ENCODE measurements around the gene C17orf113. TPM values are rescaled to one million over a fixed set of nuclear protein-coding genes. Genes with fewer than 3 reads are reported as not detected.

Gene C17orf113
- total RNA-seq, 4 donors from 2014 or later: under 0.01 to 1.2 (median 0.67) TPM

- peaks cover 0 to 38% (median 2%) of the 10 kb centered on the region in 4 donors for H3K27me3 ChIP-seq
- peaks cover 0 to 3% (median 0%) of the 10 kb centered on the region in 4 donors for H3K4me1 ChIP-seq
- no peaks in the 10 kb centered on the region for H3K36me3 ChIP-seq
- H3K27ac ChIP-seq (replicated peaks in 1 of 4): no peak overlapping the region
- DNase-seq (ENCODE audit: extremely low spot score): no peak
- no peak overlapping the region for H3K4me3 ChIP-seq
- no peaks in the 10 kb centered on the region for H3K9me3 ChIP-seq
- intact Hi-C loops (cut with DNase I): no loop called here
- TF ChIP-seq POLR2AphosphoS5 (IDR thresholded peaks at IDR 0.05) (no peak), EP300 (IDR thresholded peaks at IDR 0.05) (no peak), POLR2A (IDR thresholded peaks at IDR 0.05; ENCODE audit: low read depth) (no peak), CTCF (IDR thresholded peaks at IDR 0.05) (no peak)
- WGBS: 66% methylated on average over 4 of the region's 4 CpGs
Measured at GRCh38 chr17:42059815-42060214, 9.4 kb upstream of the C17orf113 start.

GRCh38 chr17:42058063-42058462, 7.7 kb upstream of the C17orf113 start:
- no peak for DNase-seq (ENCODE audit: extremely low spot score)
- TF ChIP-seq POLR2A (IDR thresholded peaks at IDR 0.05; ENCODE audit: low read depth) (no peak), CTCF (IDR thresholded peaks at IDR 0.05) (no peak), POLR2AphosphoS5 (IDR thresholded peaks at IDR 0.05) (no peak), EP300 (IDR thresholded peaks at IDR 0.05) (no peak)
- Histone ChIP-seq H3K27me3 (peaks cover 0 to 56% (median 7%) of the 10 kb centered on the region in 4 donors), H3K4me3 (no peak overlapping the region), H3K4me1 (no peaks in the 10 kb centered on the region), H3K9me3 (no peaks in the 10 kb centered on the region), H3K36me3 (no peaks in the 10 kb centered on the region), H3K27ac (replicated peaks in 1 of 4) (no peak overlapping the region)
- intact Hi-C loops (cut with DNase I): no loop called here
- 62% methylated on average over 7 of the region's 7 CpGs for WGBS

GRCh38 chr17:42056635-42057034, 6.2 kb upstream of the C17orf113 start:
- H3K9me3 ChIP-seq: no peaks in the 10 kb centered on the region
- H3K27ac ChIP-seq (replicated peaks in 1 of 4): no peak overlapping the region
- H3K4me1 ChIP-seq: no peaks in the 10 kb centered on the region
- WGBS: 81% methylated on average over 3 of the region's 3 CpGs
- peaks cover 0 to 64% (median 9%) of the 10 kb centered on the region in 4 donors for H3K27me3 ChIP-seq
- H3K4me3 ChIP-seq: no peak overlapping the region
- H3K36me3 ChIP-seq: no peaks in the 10 kb centered on the region
- DNase-seq (ENCODE audit: extremely low spot score): no peak
- intact Hi-C loops (cut with DNase I): no loop called here
- TF ChIP-seq POLR2A (IDR thresholded peaks at IDR 0.05; ENCODE audit: low read depth): no peak
- no peak for TF ChIP-seq CTCF (IDR thresholded peaks at IDR 0.05)
- no peak for TF ChIP-seq EP300 (IDR thresholded peaks at IDR 0.05)
- no peak for TF ChIP-seq POLR2AphosphoS5 (IDR thresholded peaks at IDR 0.05)

GRCh38 chr17:42055496-42055895, 5.1 kb upstream of the C17orf113 start:
- Histone ChIP-seq H3K27me3 (peaks cover 0 to 64% (median 9%) of the 10 kb centered on the region in 4 donors), H3K27ac (replicated peaks in 1 of 4) (no peak overlapping the region), H3K9me3 (no peaks in the 10 kb centered on the region), H3K36me3 (no peaks in the 10 kb centered on the region), H3K4me3 (no peak overlapping the region), H3K4me1 (peaks cover 0 to 7% (median 5%) of the 10 kb centered on the region in 4 donors)
- WGBS: 55% methylated on average over 6 of the region's 6 CpGs
- intact Hi-C loops (cut with DNase I): no loop called here
- TF ChIP-seq POLR2A (IDR thresholded peaks at IDR 0.05; ENCODE audit: low read depth): no peak
- no peak for TF ChIP-seq POLR2AphosphoS5 (IDR thresholded peaks at IDR 0.05)
- no peak for TF ChIP-seq EP300 (IDR thresholded peaks at IDR 0.05)
- no peak for TF ChIP-seq CTCF (IDR thresholded peaks at IDR 0.05)
- DNase-seq (ENCODE audit: extremely low spot score): no peak

GRCh38 chr17:42055027-42055426, 4.6 kb upstream of the C17orf113 start:
- TF ChIP-seq EP300 (IDR thresholded peaks at IDR 0.05) (no peak), POLR2AphosphoS5 (IDR thresholded peaks at IDR 0.05) (no peak), CTCF (IDR thresholded peaks at IDR 0.05) (no peak), POLR2A (IDR thresholded peaks at IDR 0.05; ENCODE audit: low read depth) (no peak)
- no peaks in the 10 kb centered on the region for H3K9me3 ChIP-seq
- no peaks in the 10 kb centered on the region for H3K36me3 ChIP-seq
- intact Hi-C loops (cut with DNase I): no loop called here
- no peak for DNase-seq (ENCODE audit: extremely low spot score)
- H3K27ac ChIP-seq (replicated peaks in 1 of 4): no peak overlapping the region
- 31% methylated on average over 3 of the region's 3 CpGs for WGBS
- H3K4me1 ChIP-seq: peaks cover 2 to 11% (median 8%) of the 10 kb centered on the region in 4 donors
- H3K27me3 ChIP-seq: peaks cover 0 to 64% (median 9%) of the 10 kb centered on the region in 4 donors
- no peak overlapping the region for H3K4me3 ChIP-seq

All from esophagus muscularis mucosa (tissue), 4 donors.